HL-60 (cell line): Measurements from ENCODE around the gene THRB.

Source experiments
- POLR2AphosphoS5 ChIP-seq: IDR thresholded peaks from 2 replicates; pipeline ENCODE4 v1.6.1; 2012; ENCODE audit warnings: low read depth
- SPI1 ChIP-seq: IDR thresholded peaks from 2 replicates; pipeline ENCODE4 v1.6.1; 2012; ENCODE audit warnings: low read depth, mild to moderate bottlenecking, borderline replicate concordance
- TF ChIP-seq, protein P1 (sequence below): IDR thresholded peaks from one replicate; pipeline ENCODE4 v1.5.1; 2011; ENCODE audit warnings: low read length, control low read depth, inconsistent platforms; ENCODE audit not compliant: insufficient read depth
- TF ChIP-seq, protein P2 (sequence below): IDR thresholded peaks from 2 replicates; pipeline ENCODE4 v1.6.1; 2012; ENCODE audit warnings: low read depth; ENCODE audit not compliant: insufficient replicate concordance

DNA sequence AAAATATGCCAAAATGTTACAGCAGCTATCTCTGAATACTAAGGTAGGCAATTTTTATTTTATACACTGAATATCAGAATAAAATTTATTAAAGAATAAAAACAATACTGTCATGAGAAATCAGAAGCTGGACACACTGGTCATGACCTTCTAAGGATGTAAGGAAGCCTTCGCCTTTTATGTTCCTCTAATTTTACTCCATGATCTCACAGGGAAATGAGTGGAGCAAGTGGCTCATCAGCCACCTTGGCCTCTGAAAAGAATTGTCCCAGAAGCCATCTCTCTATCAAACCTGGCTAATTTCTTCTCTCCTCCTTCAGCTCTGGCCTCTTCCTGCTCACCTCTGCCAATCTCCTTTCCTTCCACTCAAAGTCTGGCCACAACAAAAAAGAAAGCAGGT is 48.6 kb downstream of the THRB start:
- TF ChIP-seq, protein P1, sequence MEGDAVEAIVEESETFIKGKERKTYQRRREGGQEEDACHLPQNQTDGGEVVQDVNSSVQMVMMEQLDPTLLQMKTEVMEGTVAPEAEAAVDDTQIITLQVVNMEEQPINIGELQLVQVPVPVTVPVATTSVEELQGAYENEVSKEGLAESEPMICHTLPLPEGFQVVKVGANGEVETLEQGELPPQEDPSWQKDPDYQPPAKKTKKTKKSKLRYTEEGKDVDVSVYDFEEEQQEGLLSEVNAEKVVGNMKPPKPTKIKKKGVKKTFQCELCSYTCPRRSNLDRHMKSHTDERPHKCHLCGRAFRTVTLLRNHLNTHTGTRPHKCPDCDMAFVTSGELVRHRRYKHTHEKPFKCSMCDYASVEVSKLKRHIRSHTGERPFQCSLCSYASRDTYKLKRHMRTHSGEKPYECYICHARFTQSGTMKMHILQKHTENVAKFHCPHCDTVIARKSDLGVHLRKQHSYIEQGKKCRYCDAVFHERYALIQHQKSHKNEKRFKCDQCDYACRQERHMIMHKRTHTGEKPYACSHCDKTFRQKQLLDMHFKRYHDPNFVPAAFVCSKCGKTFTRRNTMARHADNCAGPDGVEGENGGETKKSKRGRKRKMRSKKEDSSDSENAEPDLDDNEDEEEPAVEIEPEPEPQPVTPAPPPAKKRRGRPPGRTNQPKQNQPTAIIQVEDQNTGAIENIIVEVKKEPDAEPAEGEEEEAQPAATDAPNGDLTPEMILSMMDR, result no peak
- TF ChIP-seq, protein P2, sequence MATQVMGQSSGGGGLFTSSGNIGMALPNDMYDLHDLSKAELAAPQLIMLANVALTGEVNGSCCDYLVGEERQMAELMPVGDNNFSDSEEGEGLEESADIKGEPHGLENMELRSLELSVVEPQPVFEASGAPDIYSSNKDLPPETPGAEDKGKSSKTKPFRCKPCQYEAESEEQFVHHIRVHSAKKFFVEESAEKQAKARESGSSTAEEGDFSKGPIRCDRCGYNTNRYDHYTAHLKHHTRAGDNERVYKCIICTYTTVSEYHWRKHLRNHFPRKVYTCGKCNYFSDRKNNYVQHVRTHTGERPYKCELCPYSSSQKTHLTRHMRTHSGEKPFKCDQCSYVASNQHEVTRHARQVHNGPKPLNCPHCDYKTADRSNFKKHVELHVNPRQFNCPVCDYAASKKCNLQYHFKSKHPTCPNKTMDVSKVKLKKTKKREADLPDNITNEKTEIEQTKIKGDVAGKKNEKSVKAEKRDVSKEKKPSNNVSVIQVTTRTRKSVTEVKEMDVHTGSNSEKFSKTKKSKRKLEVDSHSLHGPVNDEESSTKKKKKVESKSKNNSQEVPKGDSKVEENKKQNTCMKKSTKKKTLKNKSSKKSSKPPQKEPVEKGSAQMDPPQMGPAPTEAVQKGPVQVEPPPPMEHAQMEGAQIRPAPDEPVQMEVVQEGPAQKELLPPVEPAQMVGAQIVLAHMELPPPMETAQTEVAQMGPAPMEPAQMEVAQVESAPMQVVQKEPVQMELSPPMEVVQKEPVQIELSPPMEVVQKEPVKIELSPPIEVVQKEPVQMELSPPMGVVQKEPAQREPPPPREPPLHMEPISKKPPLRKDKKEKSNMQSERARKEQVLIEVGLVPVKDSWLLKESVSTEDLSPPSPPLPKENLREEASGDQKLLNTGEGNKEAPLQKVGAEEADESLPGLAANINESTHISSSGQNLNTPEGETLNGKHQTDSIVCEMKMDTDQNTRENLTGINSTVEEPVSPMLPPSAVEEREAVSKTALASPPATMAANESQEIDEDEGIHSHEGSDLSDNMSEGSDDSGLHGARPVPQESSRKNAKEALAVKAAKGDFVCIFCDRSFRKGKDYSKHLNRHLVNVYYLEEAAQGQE, result no peak
- TF ChIP-seq POLR2AphosphoS5 (no peak), SPI1 (no peak)
